Stimulated activated CD4-positive, alpha-beta T cell treated with anti-CD3 and anti-CD28 coated beads, Interleukin-2, amount 100 ng/mL, for 48 hours (primary cell): Measurements from ENCODE around the gene PPP1R9A.

Experiments
- DNase-seq, 2 donors: peaks; one replicate each; pipeline ENCODE4 v3.0.0-alpha.2; 2020

The PPP1R9A gene

GRCh38 chr7:94907026-94907810, at the start of gene PPP1R9A:
PPP1R9A (plus strand) TSS chr7:94907594; CDS start chr7:94910114, 2,520 bp downstream.
- no peak for DNase-seq

GRCh38 chr7:94871132-94871531, 36.3 kb upstream of the PPP1R9A start:
- DNase-seq = no peak

GRCh38 chr7:94873239-94873638, 34.2 kb upstream of the PPP1R9A start:
- DNase-seq = no peak

- no peak for DNase-seq
These were observed 33.2 kb upstream of the PPP1R9A start for GRCh38 chr7:94874036-94874785.

- DNase-seq = no peak
These were observed 32.2 kb upstream of the PPP1R9A start for GRCh38 chr7:94875201-94875600.

GRCh38 chr7:94877731-94878670, 29.4 kb upstream of the PPP1R9A start:
- DNase-seq = no peak

GRCh38 chr7:94882891-94883290, 24.5 kb upstream of the PPP1R9A start:
- no peak for DNase-seq

DNA sequence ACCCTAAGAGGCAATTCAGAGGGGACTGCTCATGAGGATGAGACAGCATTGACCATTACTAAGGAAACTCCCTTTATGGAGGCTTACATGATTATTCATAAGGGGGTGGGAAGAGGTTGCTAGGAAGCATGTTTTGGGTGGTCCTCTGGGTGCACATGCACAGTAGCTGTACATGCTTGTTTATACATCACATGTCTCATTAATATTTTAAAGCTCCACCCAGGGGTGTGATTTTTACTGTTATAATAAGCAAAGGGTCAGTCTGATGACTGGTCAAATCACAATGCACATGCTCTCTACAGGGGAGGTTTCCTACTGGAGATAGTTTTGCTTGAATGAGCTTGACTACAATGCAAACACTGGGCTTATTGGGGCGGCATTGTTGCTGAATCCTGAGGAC, 23.8 kb upstream of the PPP1R9A start:
- DNase-seq = no peak

DNA sequence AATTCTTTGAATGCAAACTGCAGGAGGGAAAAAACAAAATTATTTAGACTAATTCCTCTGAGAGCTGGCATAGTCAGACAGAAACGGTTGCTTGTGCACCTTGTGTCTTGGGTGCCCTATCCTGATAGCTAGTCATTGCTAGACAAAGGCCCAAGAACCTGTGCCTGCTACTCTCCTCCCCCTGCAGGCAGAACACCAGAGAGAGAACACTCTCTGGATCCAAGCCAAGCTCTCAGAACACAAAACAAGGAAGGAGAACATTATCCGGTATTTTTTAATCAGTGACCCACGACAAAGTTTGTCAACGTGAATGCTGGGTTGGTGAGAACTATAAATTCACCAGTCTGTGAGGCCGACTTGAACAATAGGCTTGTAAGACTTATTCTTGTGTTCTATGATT, 18.8 kb upstream of the PPP1R9A start:
- no peak for DNase-seq

DNA sequence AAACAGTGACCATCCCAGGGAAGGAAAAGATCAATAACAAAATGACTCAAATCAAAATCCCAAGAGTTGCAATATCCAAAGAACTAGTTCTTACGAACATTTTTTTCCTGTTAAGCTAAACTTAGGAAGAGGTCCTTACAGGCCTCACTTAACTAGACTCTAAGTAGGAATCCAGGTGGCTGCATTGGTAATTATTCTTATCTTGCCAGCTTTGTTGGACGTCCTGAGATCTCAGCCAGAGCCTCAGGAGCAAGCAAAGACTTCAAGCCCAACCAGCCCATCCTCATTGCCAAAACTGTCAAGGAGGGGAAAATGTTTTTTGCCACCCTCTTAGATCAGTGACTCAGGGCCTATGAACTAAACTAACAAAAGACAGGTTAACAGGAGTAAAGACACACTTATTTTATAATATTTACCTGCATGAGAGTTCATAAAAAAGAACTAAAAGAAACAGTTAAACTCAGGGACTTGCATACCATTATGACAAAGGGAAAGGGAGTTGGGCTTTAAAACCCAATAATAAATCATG, 18.3 kb upstream of the PPP1R9A start:
- no peak for DNase-seq

DNA sequence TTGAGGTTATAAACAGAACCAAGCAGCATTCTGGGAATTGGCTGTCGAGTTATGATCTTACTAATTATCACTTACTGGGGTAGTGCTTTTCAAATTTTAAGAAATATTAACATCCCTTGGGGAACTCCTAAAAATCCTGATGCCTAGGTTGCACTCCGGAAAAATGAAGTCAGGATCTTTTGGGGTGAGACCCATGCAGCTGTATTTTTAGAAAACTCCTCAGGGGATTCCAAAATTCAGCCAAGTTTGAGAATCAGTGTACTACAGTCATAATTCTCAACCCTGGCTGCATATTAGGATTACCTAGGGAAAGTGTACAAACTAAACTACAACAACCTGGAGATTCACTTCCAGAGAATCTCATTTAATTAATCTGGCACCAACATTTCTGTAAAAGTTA, 17.2 kb upstream of the PPP1R9A start:
- DNase-seq = no peak

- no peak for DNase-seq
These were observed 13.7 kb upstream of the PPP1R9A start for GRCh38 chr7:94893661-94894060.

- no peak for DNase-seq
These were observed 9.9 kb upstream of the PPP1R9A start for GRCh38 chr7:94897541-94897940.

GRCh38 chr7:94898340-94898739, 9.1 kb upstream of the PPP1R9A start:
- DNase-seq = no peak

- DNase-seq = no peak
These were observed 5.4 kb upstream of the PPP1R9A start for GRCh38 chr7:94901981-94902380.

GRCh38 chr7:94903971-94904370, 3.4 kb upstream of the PPP1R9A start:
- no peak for DNase-seq

DNA sequence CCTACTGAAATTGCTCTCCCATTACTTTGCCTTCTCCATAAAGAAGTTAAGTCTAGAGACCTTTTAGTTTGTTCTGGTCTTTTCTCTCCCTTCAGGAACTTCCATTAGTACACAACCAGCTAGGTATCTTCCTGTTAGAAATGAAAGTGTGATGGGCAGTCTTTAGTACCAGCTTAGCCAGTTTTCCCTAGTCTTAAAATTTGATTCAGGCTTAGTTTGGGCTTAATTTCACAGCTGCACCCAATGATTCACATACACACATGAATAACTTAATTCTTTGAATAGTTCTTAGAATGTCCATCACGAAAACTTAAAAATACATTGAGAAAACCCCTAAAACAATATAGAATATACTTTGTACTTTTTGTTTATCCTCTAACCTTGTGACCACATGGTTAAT, 2.4 kb upstream of the PPP1R9A start:
- DNase-seq = no peak

DNA sequence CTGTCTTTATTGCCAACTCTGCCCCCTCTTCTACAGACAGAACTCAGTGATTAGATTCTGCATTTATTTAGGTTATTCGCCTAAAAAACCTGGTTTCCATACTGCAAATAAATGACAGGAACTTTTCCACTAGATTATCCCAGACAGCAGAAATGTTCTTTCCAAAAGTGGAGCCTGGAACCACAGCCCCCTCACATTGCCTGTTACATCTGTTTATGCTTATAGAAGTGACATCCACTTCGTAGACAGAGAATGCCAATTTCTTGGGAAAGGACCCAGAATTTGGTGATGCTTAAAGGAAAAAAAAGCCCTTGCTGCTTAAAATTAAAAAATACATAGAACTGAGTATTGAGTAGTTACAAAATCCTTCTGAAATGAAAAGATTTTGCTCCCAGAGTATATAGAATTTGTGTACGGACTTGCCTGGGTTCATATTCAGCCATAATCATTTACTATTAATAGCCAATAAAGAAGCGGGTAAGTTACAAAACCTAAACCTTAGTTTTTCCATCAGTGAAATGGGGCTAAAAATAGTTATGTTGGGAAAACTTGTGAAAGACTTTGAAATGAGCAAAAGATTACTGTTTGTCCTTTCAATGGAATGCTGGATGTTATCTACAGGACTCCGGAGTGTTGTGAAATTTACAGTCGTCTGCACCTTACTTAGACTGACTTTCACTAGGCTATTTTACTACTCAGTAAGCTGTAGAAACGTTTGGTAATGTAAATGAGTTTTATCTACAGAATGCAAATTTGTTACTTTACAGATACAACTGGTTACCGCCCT, 1.1 kb upstream of the PPP1R9A start:
- no peak for DNase-seq

DNA sequence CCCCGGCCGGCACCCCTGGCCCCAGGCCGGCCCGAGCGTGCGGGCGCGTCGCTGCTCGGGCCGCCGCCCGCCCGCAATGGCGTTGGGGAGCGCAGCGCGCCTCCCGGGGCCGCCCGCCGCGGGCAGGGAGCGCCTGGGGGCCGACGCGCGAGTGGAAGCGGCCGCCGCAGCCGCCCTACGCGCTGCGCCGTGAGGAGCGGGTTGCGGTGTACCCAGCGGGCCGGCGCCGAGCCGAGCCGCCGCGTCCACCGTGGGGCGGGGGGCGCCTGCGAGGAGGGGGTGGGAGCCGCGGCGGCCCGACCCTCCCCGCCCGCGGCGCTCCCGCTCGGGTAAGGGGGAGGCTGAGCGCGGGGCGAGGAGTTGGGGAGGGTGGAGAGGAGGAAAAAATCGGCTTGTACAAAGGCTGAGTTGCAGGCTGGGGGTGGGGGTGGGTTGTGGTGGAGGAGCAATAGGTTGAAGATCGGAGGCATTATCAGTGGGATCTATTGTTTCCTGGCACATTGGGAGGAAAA, 473 bp downstream of the PPP1R9A start:
- DNase-seq = no peak

GRCh38 chr7:94908323-94909178, 1.2 kb downstream of the PPP1R9A start:
- DNase-seq = no peak

DNA sequence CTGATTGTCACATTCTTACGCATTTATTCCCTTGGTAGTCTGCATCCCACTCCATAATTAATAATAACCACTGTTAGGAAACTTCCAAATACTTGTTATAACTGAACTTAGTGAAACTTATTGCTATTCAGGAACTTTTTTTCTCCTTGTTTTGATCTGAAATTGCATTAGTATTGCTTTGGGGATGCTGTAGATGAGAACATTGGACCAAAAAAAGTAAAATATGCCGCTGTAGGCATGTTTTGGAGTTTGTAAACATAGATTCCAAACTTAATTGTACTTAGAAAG, 1.7 kb downstream of the PPP1R9A start:
- DNase-seq = no peak
